OCI-LY3 (cell line): ENCODE measurements around the gene AGBL4.

Source experiments
- H2AFZ ChIP-seq: fragments of 200-600, 300-600 bp; shearing (Covaris generic); 2 replicates; pipeline ENCODE4 v1.6.0; 2014; ENCODE audit warnings: antibody characterized with exemption, low read depth, low read length
- H3K27ac ChIP-seq: fragments of 200-600, 300-600 bp; sonication (generic); 2 replicates; pipeline ENCODE4 v1.5.1; 2014; ENCODE audit warnings: mild to moderate bottlenecking, low read length, moderate library complexity, mixed read lengths
- H3K27me3 ChIP-seq: fragments of 200-600, 300-600 bp; sonication (generic); 2 replicates; pipeline ENCODE4 v1.6.1; 2014; ENCODE audit warnings: low read depth, low read length, mixed read lengths
- H3K36me3 ChIP-seq: fragments of 200-600, 300-600 bp; sonication (generic); replicated peaks from 2 replicates; pipeline ENCODE3; 2014; ENCODE audit warnings: low read depth, low read length, mixed read lengths
- H3K4me1 ChIP-seq: fragments of 300-600, 200-600 bp; sonication (generic); 2 replicates; pipeline ENCODE4 v1.6.1; 2014; ENCODE audit warnings: low read length, mixed read lengths
- H3K4me2 ChIP-seq: fragments of 200-600, 300-600 bp; sonication (generic); 2 replicates; pipeline ENCODE4 v1.6.1; 2014; ENCODE audit warnings: low read length, mixed read lengths
- H3K4me3 ChIP-seq: fragments of 300-600, 200-600 bp; sonication (generic); 2 replicates; pipeline ENCODE4 v1.5.1; 2014; ENCODE audit warnings: antibody characterized with exemption, mild to moderate bottlenecking, low read length, moderate library complexity
- H3K79me2 ChIP-seq: fragments of 300-600, 200-600 bp; shearing (Covaris generic); 2 replicates; pipeline ENCODE4 v1.6.1; 2014; ENCODE audit warnings: mild to moderate bottlenecking, low read length, mixed read lengths
- H3K9ac ChIP-seq: fragments of 300-600, 200-600 bp; shearing (Covaris generic); 2 replicates; pipeline ENCODE4 v1.6.0; 2014; ENCODE audit warnings: mild to moderate bottlenecking, low read length, moderate library complexity
- H3K9me3 ChIP-seq: fragments of 200-600, 300-600 bp; shearing (Covaris generic); 2 replicates; pipeline ENCODE4 v1.6.1; 2014; ENCODE audit warnings: low read length, mixed read lengths; ENCODE audit not compliant: insufficient read depth
- H4K20me1 ChIP-seq: fragments of 200-600, 300-600 bp; sonication (generic); 2 replicates; pipeline ENCODE4 v1.6.1; 2016; ENCODE audit warnings: low read length, mixed read lengths; ENCODE audit not compliant: insufficient read depth
- CTCF ChIP-seq: fragments of 200-600, 300-600 bp; sonication (generic); IDR thresholded peaks from 2 replicates; pipeline ENCODE4 v1.5.1; 2014; ENCODE audit warnings: antibody characterized with exemption, low read length, low read depth
- EZH2phosphoT487 ChIP-seq: fragments of 200-600 bp; shearing (Covaris generic); IDR thresholded peaks from 2 replicates; pipeline ENCODE4 v1.6.1; 2018; ENCODE audit warnings: antibody characterized with exemption, mixed run types, low read depth

The AGBL4 gene

GRCh38 chr1:48740621-48741020, 1283.1 kb downstream of the AGBL4 start:
- peaks cover 11% of the 10 kb centered on the region for H3K79me2 ChIP-seq
- peaks cover 19% of the 10 kb centered on the region for H3K4me1 ChIP-seq
- H3K36me3 ChIP-seq = peaks cover 69% of the 10 kb centered on the region
- no peak overlapping the region for H3K9ac ChIP-seq
- no peak overlapping the region for H3K4me3 ChIP-seq
- TF ChIP-seq EZH2phosphoT487 (no peak), CTCF (no peak)
- no peak overlapping the region for H3K4me2 ChIP-seq
- no peaks in the 10 kb centered on the region for H3K27me3 ChIP-seq
- H4K20me1 ChIP-seq = peaks cover 24% of the 10 kb centered on the region
- H2AFZ ChIP-seq = no peak overlapping the region
- H3K27ac ChIP-seq = no peak overlapping the region
- H3K9me3 ChIP-seq = no peaks in the 10 kb centered on the region

- Histone ChIP-seq H3K9ac (no peak overlapping the region), H4K20me1 (peaks cover 21% of the 10 kb centered on the region), H3K4me3 (no peak overlapping the region), H2AFZ (no peak overlapping the region), H3K36me3 (peaks cover 70% of the 10 kb centered on the region), H3K9me3 (no peaks in the 10 kb centered on the region), H3K27ac (no peak overlapping the region), H3K4me1 (peaks cover 12% of the 10 kb centered on the region), H3K27me3 (no peaks in the 10 kb centered on the region), H3K4me2 (no peak overlapping the region), H3K79me2 (peaks cover 6% of the 10 kb centered on the region)
- TF ChIP-seq EZH2phosphoT487 (no peak), CTCF (no peak)
These were observed 1284.7 kb downstream of the AGBL4 start for GRCh38 chr1:48739091-48739490.

GRCh38 chr1:48738356-48738755, 1285.4 kb downstream of the AGBL4 start:
- no peak overlapping the region for H3K27ac ChIP-seq
- H2AFZ ChIP-seq = no peak overlapping the region
- H4K20me1 ChIP-seq = peaks cover 16% of the 10 kb centered on the region
- TF ChIP-seq CTCF = no peak
- no peak for TF ChIP-seq EZH2phosphoT487
- H3K9ac ChIP-seq = no peak overlapping the region
- H3K4me3 ChIP-seq = no peak overlapping the region
- H3K27me3 ChIP-seq = no peaks in the 10 kb centered on the region
- H3K4me2 ChIP-seq = no peak overlapping the region
- peaks cover 6% of the 10 kb centered on the region for H3K79me2 ChIP-seq
- H3K36me3 ChIP-seq = peaks cover 72% of the 10 kb centered on the region
- peaks cover 4% of the 10 kb centered on the region for H3K4me1 ChIP-seq
- H3K9me3 ChIP-seq = no peaks in the 10 kb centered on the region

GRCh38 chr1:48735796-48736195, 1288.0 kb downstream of the AGBL4 start:
- H3K4me3 ChIP-seq = no peak overlapping the region
- H3K4me1 ChIP-seq = peaks cover 17% of the 10 kb centered on the region
- no peaks in the 10 kb centered on the region for H3K9me3 ChIP-seq
- no peak overlapping the region for H2AFZ ChIP-seq
- H3K9ac ChIP-seq = no peak overlapping the region
- no peaks in the 10 kb centered on the region for H3K27me3 ChIP-seq
- no peaks in the 10 kb centered on the region for H3K79me2 ChIP-seq
- peaks cover 19% of the 10 kb centered on the region for H4K20me1 ChIP-seq
- H3K36me3 ChIP-seq = peaks cover 67% of the 10 kb centered on the region
- no peak overlapping the region for H3K4me2 ChIP-seq
- TF ChIP-seq EZH2phosphoT487 = no peak
- TF ChIP-seq CTCF = no peak
- H3K27ac ChIP-seq = no peak overlapping the region
